Panc1 (cell line): ENCODE results near the gene GNAT3.

ENCODE experiments used
- CTCF ChIP-seq: fragments of 450-650 bp; IDR thresholded peaks from 2 replicates; pipeline ENCODE4 v1.5.1; 2017; ENCODE audit warnings: mild to moderate bottlenecking
- POLR2AphosphoS5 ChIP-seq: IDR thresholded peaks from 2 replicates; pipeline ENCODE4 v1.6.1; 2012; ENCODE audit warnings: mild to moderate bottlenecking, low read depth, low read length, moderate library complexity
- REST ChIP-seq, 2 experiments: IDR thresholded peaks; 2 replicates each; pipeline ENCODE4 v1.6.1; 2011 to 2012; ENCODE audit warnings: low read depth in 2 of 2, control low read depth in 1 of 2, low read length in 1 of 2, mild to moderate bottlenecking in 1 of 2, moderate library complexity in 1 of 2; ENCODE audit not compliant: insufficient read depth in 1 of 2
- TCF7L2 ChIP-seq: IDR thresholded peaks from 2 replicates; pipeline ENCODE4 v1.6.1; 2011; ENCODE audit warnings: mild to moderate bottlenecking, low read depth, low read length, inconsistent platforms

- TF ChIP-seq POLR2AphosphoS5, result no peak
- TF ChIP-seq CTCF, result no peak
- TF ChIP-seq TCF7L2, result no peak
- TF ChIP-seq REST (IDR thresholded peaks at IDR 0.05; ENCODE audit: insufficient read depth in 1 of 2, low read depth in 2 of 2, low read length in 1 of 2), result no peak
Measured at GRCh38 chr7:80449836-80450235, 62.0 kb downstream of the GNAT3 start.
